Neural cell (in vitro differentiated cells): ENCODE measurements around the gene SPATA9. TPM values are rescaled to one million over a fixed set of nuclear protein-coding genes. Genes with fewer than 3 reads are reported as not detected.

ENCODE experiments used
- H2AFZ ChIP-seq: fragments of 200-600, 300-800 bp; sonication (generic), shearing (Covaris generic); 2 replicates; pipeline ENCODE4 v1.6.0; 2014; ENCODE audit warnings: low read depth, mild to moderate bottlenecking, antibody characterized with exemption, low read length, moderate library complexity
- H3F3A ChIP-seq: fragments of 200-600 bp; shearing (Covaris generic); 2 replicates; pipeline ENCODE4 v1.6.1; 2016; ENCODE audit warnings: mild to moderate bottlenecking, moderate library complexity, mixed read lengths, antibody characterized with exemption, low read length; ENCODE audit not compliant: insufficient read depth, poor library complexity, severe bottlenecking
- H3K27ac ChIP-seq: fragments of 200-600, 300-800 bp; sonication (generic), shearing (Covaris generic); 2 replicates; pipeline ENCODE4 v1.5.1; 2014; ENCODE audit warnings: mild to moderate bottlenecking, low read length, moderate library complexity
- H3K27me3 ChIP-seq: fragments of 300-800, 200-600 bp; sonication (generic), shearing (Covaris generic); 2 replicates; pipeline ENCODE4 v1.6.0; 2014; ENCODE audit warnings: mild to moderate bottlenecking, low read depth, low read length, moderate library complexity; ENCODE audit not compliant: insufficient read depth
- H3K36me3 ChIP-seq: fragments of 300-800, 200-600 bp; sonication (generic), shearing (Covaris generic); 2 replicates; pipeline ENCODE4 v1.5.1; 2014; ENCODE audit warnings: mild to moderate bottlenecking, antibody characterized with exemption, low read length, moderate library complexity; ENCODE audit not compliant: insufficient read depth
- H3K4me2 ChIP-seq: fragments of 300-800, 200-600 bp; sonication (generic), shearing (Covaris generic); 2 replicates; pipeline ENCODE4 v1.6.0; 2014; ENCODE audit warnings: mild to moderate bottlenecking, low read length
- H3K4me3 ChIP-seq: fragments of 300-800, 200-600 bp; sonication (generic), shearing (Covaris generic); 2 replicates; pipeline ENCODE4 v1.5.1; 2014; ENCODE audit warnings: mild to moderate bottlenecking, low read length, moderate library complexity
- H3K79me2 ChIP-seq: fragments of 200-600 bp; shearing (Covaris generic); replicated peaks from 2 replicates; pipeline ENCODE4 v1.6.0; 2014; ENCODE audit warnings: mild to moderate bottlenecking, low read length, moderate library complexity; ENCODE audit not compliant: insufficient read depth
- H3K9ac ChIP-seq: fragments of 300-800, 200-600 bp; sonication (generic), shearing (Covaris generic); 2 replicates; pipeline ENCODE4 v1.6.1; 2016; ENCODE audit warnings: mild to moderate bottlenecking, low read length, mixed read lengths
- H3K9me2 ChIP-seq: fragments of 200-600 bp; shearing (Covaris generic); 2 replicates; pipeline ENCODE4 v1.6.1; 2016; ENCODE audit warnings: mild to moderate bottlenecking, low read length, mixed read lengths; ENCODE audit not compliant: insufficient read depth
- H3K9me3 ChIP-seq: fragments of 200-600, 300-800 bp; sonication (generic), shearing (Covaris generic); 2 replicates; pipeline ENCODE4 v1.6.1; 2016; ENCODE audit warnings: mild to moderate bottlenecking, mixed run types, low read length, moderate library complexity, mixed read lengths
- H4K20me1 ChIP-seq: fragments of 200-600 bp; shearing (Covaris generic); 2 replicates; pipeline ENCODE4 v1.6.1; 2016; ENCODE audit warnings: mild to moderate bottlenecking, mixed run types; ENCODE audit not compliant: insufficient read depth
- EP300 ChIP-seq: fragments of 450-650 bp; conservative IDR thresholded peaks from 2 replicates; pipeline ENCODE4 v1.6.1; 2014; ENCODE audit warnings: antibody characterized with exemption, mild to moderate bottlenecking, moderate library complexity; ENCODE audit not compliant: poor library complexity, severe bottlenecking
- EZH2 ChIP-seq: fragments of 200-600, 300-800 bp; shearing (Covaris generic), sonication (generic); IDR thresholded peaks from 2 replicates; pipeline ENCODE4 v1.6.1; 2014; ENCODE audit warnings: antibody characterized with exemption, low read length, borderline replicate concordance, mild to moderate bottlenecking; ENCODE audit not compliant: insufficient read depth, poor library complexity, severe bottlenecking
- MXI1 ChIP-seq: fragments of 450-650 bp; conservative IDR thresholded peaks from 2 replicates; pipeline ENCODE4 v1.6.1; 2014; ENCODE audit warnings: antibody characterized with exemption, mild to moderate bottlenecking; ENCODE audit not compliant: poor library complexity, severe bottlenecking
- POLR2AphosphoS5 ChIP-seq: IDR thresholded peaks from 2 replicates; pipeline ENCODE4 v1.6.1; 2012
- RAD21 ChIP-seq: fragments of 450-650 bp; conservative IDR thresholded peaks from 2 replicates; pipeline ENCODE4 v1.6.1; 2014; ENCODE audit warnings: antibody characterized with exemption, mild to moderate bottlenecking, moderate library complexity
- SMC3 ChIP-seq: fragments of 450-650 bp; conservative IDR thresholded peaks from 2 replicates; pipeline ENCODE4 v1.6.1; 2014; ENCODE audit warnings: antibody characterized with exemption, mild to moderate bottlenecking, moderate library complexity; ENCODE audit not compliant: poor library complexity
- TAF1 ChIP-seq: IDR thresholded peaks from 2 replicates; pipeline ENCODE4 v1.6.1; 2012; ENCODE audit warnings: low read depth
- polyA plus RNA-seq: library from polyadenylated mRNA; depleted of rRNA; stranded (reverse); fragments of >200 nt; gene quantifications from 2 replicates; pipeline ENCODE4 v1.2.3, GENCODE V29; 2014
- TF ChIP-seq, protein P1 (sequence below): fragments of 450-650 bp; IDR thresholded peaks from 2 replicates; pipeline ENCODE4 v1.5.1; 2014; ENCODE audit warnings: antibody characterized with exemption, mild to moderate bottlenecking, moderate library complexity; ENCODE audit not compliant: poor library complexity, severe bottlenecking
- TF ChIP-seq, protein P2 (sequence below): IDR thresholded peaks from 2 replicates; pipeline ENCODE4 v1.6.1; 2012; ENCODE audit warnings: borderline replicate concordance

The SPATA9 gene
- polyA plus RNA-seq, 1 donor from 2014 or later: 5.8 TPM

DNA sequence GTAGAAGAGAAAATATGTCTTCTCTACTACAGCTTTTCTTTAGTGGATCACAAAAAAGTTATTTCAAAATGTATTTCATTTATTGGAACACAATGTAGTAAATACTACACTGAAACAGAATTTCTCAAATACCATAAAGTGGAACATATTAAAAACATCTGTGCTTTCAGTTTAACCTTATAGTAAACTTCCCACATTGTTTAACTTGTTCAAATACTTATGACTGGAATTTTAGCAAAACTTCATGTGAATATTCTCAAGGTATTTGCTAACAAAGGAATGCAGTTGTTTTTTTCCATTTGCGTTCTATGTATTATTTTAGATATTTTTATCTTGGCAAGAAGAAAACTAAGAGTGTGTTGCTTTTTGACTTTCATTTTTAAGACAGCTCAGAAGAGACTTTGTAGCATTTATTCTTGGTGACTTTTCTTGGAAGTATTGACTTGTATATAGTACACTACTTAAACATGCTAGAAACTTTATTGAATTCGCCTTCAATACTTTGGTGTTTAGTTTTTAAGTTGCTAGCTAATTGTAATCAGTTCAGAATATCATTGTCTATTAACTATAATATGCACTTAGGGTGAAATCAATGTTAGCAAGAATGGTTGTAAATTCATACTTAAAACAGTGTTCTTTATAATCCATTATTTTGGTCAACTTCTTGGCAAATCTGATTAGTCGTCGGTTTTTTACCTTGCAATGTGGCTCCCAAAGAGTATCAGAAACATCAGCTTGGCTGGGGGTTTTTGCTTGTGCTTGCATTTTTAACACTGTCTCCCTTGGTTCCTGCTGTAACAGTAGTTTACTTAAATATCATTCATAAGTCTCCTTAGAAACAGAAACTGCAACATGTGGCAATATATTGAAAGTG lies 43.4 kb upstream of the SPATA9 start:
- no peaks in the 10 kb centered on the region for H4K20me1 ChIP-seq
- H3K27ac ChIP-seq: no peak overlapping the region
- no peaks in the 10 kb centered on the region for H3F3A ChIP-seq
- H3K4me2 ChIP-seq: no peak overlapping the region
- no peak overlapping the region for H2AFZ ChIP-seq
- H3K27me3 ChIP-seq: peaks cover 10% of the 10 kb centered on the region
- no peaks in the 10 kb centered on the region for H3K9me2 ChIP-seq
- H3K4me3 ChIP-seq: no peak overlapping the region
- H3K9ac ChIP-seq: no peak overlapping the region
- TF ChIP-seq, protein P1, sequence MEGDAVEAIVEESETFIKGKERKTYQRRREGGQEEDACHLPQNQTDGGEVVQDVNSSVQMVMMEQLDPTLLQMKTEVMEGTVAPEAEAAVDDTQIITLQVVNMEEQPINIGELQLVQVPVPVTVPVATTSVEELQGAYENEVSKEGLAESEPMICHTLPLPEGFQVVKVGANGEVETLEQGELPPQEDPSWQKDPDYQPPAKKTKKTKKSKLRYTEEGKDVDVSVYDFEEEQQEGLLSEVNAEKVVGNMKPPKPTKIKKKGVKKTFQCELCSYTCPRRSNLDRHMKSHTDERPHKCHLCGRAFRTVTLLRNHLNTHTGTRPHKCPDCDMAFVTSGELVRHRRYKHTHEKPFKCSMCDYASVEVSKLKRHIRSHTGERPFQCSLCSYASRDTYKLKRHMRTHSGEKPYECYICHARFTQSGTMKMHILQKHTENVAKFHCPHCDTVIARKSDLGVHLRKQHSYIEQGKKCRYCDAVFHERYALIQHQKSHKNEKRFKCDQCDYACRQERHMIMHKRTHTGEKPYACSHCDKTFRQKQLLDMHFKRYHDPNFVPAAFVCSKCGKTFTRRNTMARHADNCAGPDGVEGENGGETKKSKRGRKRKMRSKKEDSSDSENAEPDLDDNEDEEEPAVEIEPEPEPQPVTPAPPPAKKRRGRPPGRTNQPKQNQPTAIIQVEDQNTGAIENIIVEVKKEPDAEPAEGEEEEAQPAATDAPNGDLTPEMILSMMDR: no peak
- no peaks in the 10 kb centered on the region for H3K79me2 ChIP-seq
- no peaks in the 10 kb centered on the region for H3K36me3 ChIP-seq
- no peaks in the 10 kb centered on the region for H3K9me3 ChIP-seq

DNA sequence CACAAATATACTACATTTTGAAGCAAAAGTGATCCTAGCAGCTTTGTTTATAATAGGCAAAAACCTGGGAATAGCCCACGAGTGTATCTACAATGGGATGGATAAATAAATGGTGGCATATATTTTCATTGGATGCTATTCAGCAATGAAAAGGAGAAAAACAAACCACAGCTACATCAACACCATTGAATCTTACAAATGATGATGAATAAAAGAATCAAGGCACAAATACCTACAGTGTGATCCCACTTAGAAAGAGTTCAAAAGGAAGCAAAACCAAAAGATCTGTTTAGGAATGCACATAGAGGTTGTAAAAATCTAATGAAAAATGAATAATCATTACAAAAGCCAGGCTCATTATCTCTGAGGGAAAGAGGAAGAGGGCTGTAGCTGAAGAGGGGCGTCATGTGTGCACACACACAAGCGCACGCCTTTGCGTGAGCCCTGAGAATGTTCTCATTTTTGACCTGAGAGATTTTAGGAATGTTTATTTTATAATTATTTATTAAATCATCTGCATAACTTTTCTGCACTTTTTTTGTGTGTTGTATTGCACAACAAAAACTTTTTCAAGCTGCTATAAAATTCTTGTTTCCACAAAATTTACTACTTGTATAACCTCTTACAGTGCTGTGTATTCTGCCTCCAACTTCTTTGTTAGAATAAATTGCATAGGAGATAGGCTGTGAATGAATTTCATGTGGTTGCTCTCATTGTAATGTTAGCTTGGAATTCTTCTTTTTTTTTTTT lies 42.5 kb upstream of the SPATA9 start:
- Histone ChIP-seq H2AFZ (no peak overlapping the region), H3K36me3 (no peaks in the 10 kb centered on the region), H3K9me2 (no peaks in the 10 kb centered on the region), H3K27ac (no peak overlapping the region), H3K27me3 (peaks cover 8% of the 10 kb centered on the region), H3K4me3 (no peak overlapping the region), H3K9ac (no peak overlapping the region), H3K79me2 (no peaks in the 10 kb centered on the region), H4K20me1 (no peaks in the 10 kb centered on the region), H3K4me2 (no peak overlapping the region), H3F3A (no peaks in the 10 kb centered on the region), H3K9me3 (no peaks in the 10 kb centered on the region)
- TF ChIP-seq EZH2: no peak
- TF ChIP-seq, protein P1: no peak
- no peak for TF ChIP-seq RAD21
- TF ChIP-seq SMC3: no peak
- TF ChIP-seq, protein P2, sequence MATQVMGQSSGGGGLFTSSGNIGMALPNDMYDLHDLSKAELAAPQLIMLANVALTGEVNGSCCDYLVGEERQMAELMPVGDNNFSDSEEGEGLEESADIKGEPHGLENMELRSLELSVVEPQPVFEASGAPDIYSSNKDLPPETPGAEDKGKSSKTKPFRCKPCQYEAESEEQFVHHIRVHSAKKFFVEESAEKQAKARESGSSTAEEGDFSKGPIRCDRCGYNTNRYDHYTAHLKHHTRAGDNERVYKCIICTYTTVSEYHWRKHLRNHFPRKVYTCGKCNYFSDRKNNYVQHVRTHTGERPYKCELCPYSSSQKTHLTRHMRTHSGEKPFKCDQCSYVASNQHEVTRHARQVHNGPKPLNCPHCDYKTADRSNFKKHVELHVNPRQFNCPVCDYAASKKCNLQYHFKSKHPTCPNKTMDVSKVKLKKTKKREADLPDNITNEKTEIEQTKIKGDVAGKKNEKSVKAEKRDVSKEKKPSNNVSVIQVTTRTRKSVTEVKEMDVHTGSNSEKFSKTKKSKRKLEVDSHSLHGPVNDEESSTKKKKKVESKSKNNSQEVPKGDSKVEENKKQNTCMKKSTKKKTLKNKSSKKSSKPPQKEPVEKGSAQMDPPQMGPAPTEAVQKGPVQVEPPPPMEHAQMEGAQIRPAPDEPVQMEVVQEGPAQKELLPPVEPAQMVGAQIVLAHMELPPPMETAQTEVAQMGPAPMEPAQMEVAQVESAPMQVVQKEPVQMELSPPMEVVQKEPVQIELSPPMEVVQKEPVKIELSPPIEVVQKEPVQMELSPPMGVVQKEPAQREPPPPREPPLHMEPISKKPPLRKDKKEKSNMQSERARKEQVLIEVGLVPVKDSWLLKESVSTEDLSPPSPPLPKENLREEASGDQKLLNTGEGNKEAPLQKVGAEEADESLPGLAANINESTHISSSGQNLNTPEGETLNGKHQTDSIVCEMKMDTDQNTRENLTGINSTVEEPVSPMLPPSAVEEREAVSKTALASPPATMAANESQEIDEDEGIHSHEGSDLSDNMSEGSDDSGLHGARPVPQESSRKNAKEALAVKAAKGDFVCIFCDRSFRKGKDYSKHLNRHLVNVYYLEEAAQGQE: no peak
- TF ChIP-seq POLR2AphosphoS5: no peak
- no peak for TF ChIP-seq MXI1
- no peak for TF ChIP-seq TAF1
- TF ChIP-seq EP300: no peak
